SK-N-SH treated with all-trans-retinoic acid at 6 μM for 48 hours (cell line): ENCODE results near the gene COL6A6.

Experiments
- ATAC-seq: fragments of 200-7000 bp; cut with Tn5 transposase; 3 replicates; pipeline ENCODE4 v1.9.1; 2020; ENCODE audit warnings: mild to moderate bottlenecking, moderate library complexity
- BACH2 ChIP-seq: fragments of 250-450 bp; sonication (Bioruptor Pico); IDR thresholded peaks from 2 replicates; pipeline ENCODE4 v1.9.0; 2021; ENCODE audit warnings: mild to moderate bottlenecking, borderline replicate concordance
- CSDC2 ChIP-seq: fragments of 250-450 bp; sonication (Bioruptor Pico); IDR thresholded peaks from 2 replicates; pipeline ENCODE4 v1.5.0; 2020; ENCODE audit warnings: mild to moderate bottlenecking, moderate library complexity
- ESRRG ChIP-seq: fragments of 250-450 bp; sonication (Bioruptor Pico); IDR thresholded peaks from 2 replicates; pipeline ENCODE4 v1.6.1; 2021; ENCODE audit warnings: mild to moderate bottlenecking
- GLIS3 ChIP-seq: fragments of 250-450 bp; sonication (Bioruptor Pico); IDR thresholded peaks from 2 replicates; pipeline ENCODE4 v1.5.0; 2020; ENCODE audit warnings: mild to moderate bottlenecking, moderate library complexity
- ISL1 ChIP-seq: fragments of 250-450 bp; sonication (Bioruptor Pico); IDR thresholded peaks from 2 replicates; pipeline ENCODE4 v2.1.2; 2022; ENCODE audit warnings: mild to moderate bottlenecking, moderate library complexity
- OSR1 ChIP-seq: fragments of 250-450 bp; sonication (Bioruptor Pico); IDR thresholded peaks from 2 replicates; pipeline ENCODE4 v1.8.0; 2022; ENCODE audit warnings: moderate library complexity, mild to moderate bottlenecking, inconsistent platforms
- PPARA ChIP-seq: fragments of 250-450 bp; sonication (Bioruptor Pico); IDR thresholded peaks from 2 replicates; pipeline ENCODE4 v1.5.0; 2020; ENCODE audit warnings: mild to moderate bottlenecking, borderline replicate concordance
- RARB ChIP-seq: fragments of 250-450 bp; sonication (Bioruptor Pico); IDR thresholded peaks from 2 replicates; pipeline ENCODE4 v1.8.0; 2021; ENCODE audit warnings: mild to moderate bottlenecking, moderate library complexity
- SNAI2 ChIP-seq: fragments of 250-450 bp; sonication (Bioruptor Pico); IDR thresholded peaks from 2 replicates; pipeline ENCODE4 v1.5.0; 2020; ENCODE audit warnings: mild to moderate bottlenecking, moderate library complexity
- TCF4 ChIP-seq: fragments of 250-450 bp; sonication (Bioruptor Pico); IDR thresholded peaks from 2 replicates; pipeline ENCODE4 v1.8.0; 2021; ENCODE audit warnings: mild to moderate bottlenecking, moderate library complexity, borderline replicate concordance
- TOX ChIP-seq: fragments of 250-450 bp; sonication (Bioruptor Pico); IDR thresholded peaks from 2 replicates; pipeline ENCODE4 v1.8.0; 2021; ENCODE audit warnings: mild to moderate bottlenecking, moderate library complexity, borderline replicate concordance
- ZFP3 ChIP-seq: fragments of 250-450 bp; sonication (Bioruptor Pico); IDR thresholded peaks from 2 replicates; pipeline ENCODE4 v1.5.0; 2020; ENCODE audit warnings: mild to moderate bottlenecking, moderate library complexity
- ZFP30 ChIP-seq: fragments of 450-650 bp; formaldehyde crosslinking; IDR thresholded peaks from 2 replicates; pipeline ENCODE4 v1.5.0; 2022; ENCODE audit warnings: mild to moderate bottlenecking, moderate library complexity
- ZNF565 ChIP-seq: fragments of 450-650 bp; formaldehyde crosslinking; conservative IDR thresholded peaks from 2 replicates; pipeline ENCODE4 v1.5.0; 2020; ENCODE audit warnings: low read depth, mild to moderate bottlenecking, moderate library complexity
- ZNF70 ChIP-seq: fragments of 450-650 bp; formaldehyde crosslinking; IDR thresholded peaks from 2 replicates; pipeline ENCODE4 v1.5.0; 2020; ENCODE audit warnings: mild to moderate bottlenecking, moderate library complexity
- ZNF8 ChIP-seq: fragments of 450-650 bp; formaldehyde crosslinking; IDR thresholded peaks from 2 replicates; pipeline ENCODE4 v1.5.0; 2020; ENCODE audit warnings: mild to moderate bottlenecking, moderate library complexity
- TF ChIP-seq, protein P1 (sequence below): fragments of 250-450 bp; sonication (Bioruptor Pico); IDR thresholded peaks from 2 replicates; pipeline ENCODE4 v1.5.1; 2020; ENCODE audit warnings: low read depth, mild to moderate bottlenecking, moderate library complexity
- TF ChIP-seq, protein P2 (sequence below): fragments of 250-450 bp; sonication (Bioruptor Pico); IDR thresholded peaks from 2 replicates; pipeline ENCODE4 v1.5.1; 2021; ENCODE audit warnings: mild to moderate bottlenecking, moderate library complexity
- TF ChIP-seq, protein P3 (sequence below): fragments of 250-450 bp; sonication (Bioruptor Pico); IDR thresholded peaks from 2 replicates; pipeline ENCODE4 v1.8.0; 2021; ENCODE audit warnings: low read depth, mild to moderate bottlenecking, moderate library complexity, borderline replicate concordance
- TF ChIP-seq, protein P4 (sequence below): fragments of 250-450 bp; sonication (Bioruptor Pico); IDR thresholded peaks from 2 replicates; pipeline ENCODE4 v1.5.0; 2020; ENCODE audit warnings: mild to moderate bottlenecking, moderate library complexity
- TF ChIP-seq, protein P5 (sequence below): fragments of 250-450 bp; sonication (Bioruptor Pico); IDR thresholded peaks from 2 replicates; pipeline ENCODE4 v1.8.0; 2020; ENCODE audit warnings: mild to moderate bottlenecking, moderate library complexity, borderline replicate concordance

COL6A6 gene

DNA sequence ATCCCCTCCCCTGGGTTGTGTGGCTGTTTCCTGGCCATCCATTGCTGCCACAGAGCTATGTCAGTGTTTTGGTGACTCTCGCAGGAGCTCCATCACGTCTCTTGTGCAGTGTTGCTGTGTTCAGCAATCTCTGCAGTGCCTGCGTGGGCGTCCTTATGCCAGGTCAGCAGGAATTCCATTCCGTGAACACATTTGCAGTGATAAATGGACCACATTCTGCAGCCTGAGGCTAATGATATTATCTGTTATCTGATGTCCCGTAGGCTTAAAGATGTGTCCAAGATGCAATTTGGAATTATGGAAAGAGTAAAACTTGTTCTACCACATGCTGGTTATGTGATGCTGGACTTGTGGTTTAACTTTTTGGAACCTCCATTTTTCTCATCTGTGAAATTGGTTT lies 25.5 kb upstream of the COL6A6 start:
- no peak for TF ChIP-seq ISL1
- TF ChIP-seq ZNF8 (CRISPR knock-in tag): no peak
- TF ChIP-seq, protein P1, sequence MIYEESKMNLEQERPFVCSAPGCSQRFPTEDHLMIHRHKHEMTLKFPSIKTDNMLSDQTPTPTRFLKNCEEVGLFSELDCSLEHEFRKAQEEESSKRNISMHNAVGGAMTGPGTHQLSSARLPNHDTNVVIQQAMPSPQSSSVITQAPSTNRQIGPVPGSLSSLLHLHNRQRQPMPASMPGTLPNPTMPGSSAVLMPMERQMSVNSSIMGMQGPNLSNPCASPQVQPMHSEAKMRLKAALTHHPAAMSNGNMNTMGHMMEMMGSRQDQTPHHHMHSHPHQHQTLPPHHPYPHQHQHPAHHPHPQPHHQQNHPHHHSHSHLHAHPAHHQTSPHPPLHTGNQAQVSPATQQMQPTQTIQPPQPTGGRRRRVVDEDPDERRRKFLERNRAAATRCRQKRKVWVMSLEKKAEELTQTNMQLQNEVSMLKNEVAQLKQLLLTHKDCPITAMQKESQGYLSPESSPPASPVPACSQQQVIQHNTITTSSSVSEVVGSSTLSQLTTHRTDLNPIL: no peak
- TF ChIP-seq, protein P2, sequence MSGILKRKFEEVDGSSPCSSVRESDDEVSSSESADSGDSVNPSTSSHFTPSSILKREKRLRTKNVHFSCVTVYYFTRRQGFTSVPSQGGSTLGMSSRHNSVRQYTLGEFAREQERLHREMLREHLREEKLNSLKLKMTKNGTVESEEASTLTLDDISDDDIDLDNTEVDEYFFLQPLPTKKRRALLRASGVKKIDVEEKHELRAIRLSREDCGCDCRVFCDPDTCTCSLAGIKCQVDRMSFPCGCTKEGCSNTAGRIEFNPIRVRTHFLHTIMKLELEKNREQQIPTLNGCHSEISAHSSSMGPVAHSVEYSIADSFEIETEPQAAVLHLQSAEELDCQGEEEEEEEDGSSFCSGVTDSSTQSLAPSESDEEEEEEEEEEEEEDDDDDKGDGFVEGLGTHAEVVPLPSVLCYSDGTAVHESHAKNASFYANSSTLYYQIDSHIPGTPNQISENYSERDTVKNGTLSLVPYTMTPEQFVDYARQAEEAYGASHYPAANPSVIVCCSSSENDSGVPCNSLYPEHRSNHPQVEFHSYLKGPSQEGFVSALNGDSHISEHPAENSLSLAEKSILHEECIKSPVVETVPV (CRISPR knock-in tag): no peak
- TF ChIP-seq ZNF70 (CRISPR knock-in tag): no peak
- no peak for TF ChIP-seq PPARA (CRISPR knock-in tag)
- TF ChIP-seq GLIS3: no peak
- TF ChIP-seq, all 23 proteins: peak for 0
- no peak for ATAC-seq

DNA sequence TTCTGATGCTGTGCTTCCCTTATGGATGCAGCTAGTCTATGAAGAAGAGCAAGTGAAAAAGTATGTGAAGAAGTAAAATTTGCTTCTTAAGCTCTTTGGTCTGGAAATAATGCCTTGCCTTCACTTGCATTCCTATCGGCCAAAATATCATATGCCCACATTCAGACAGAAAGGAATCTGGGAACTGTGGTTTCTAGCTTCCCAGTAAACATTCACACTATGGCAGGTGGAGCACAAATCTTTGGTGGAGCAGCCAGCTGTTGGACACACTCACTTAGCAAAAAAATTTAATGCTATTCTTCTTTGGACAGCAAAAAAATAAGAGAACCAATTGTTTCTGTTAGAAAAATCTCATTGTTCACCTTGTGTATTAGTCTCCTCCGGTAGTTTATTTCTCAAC lies 12.3 kb upstream of the COL6A6 start:
- no peak for ATAC-seq
- TF ChIP-seq ZNF70 (CRISPR knock-in tag): no peak
- TF ChIP-seq, protein P1: no peak
- TF ChIP-seq, protein P3, sequence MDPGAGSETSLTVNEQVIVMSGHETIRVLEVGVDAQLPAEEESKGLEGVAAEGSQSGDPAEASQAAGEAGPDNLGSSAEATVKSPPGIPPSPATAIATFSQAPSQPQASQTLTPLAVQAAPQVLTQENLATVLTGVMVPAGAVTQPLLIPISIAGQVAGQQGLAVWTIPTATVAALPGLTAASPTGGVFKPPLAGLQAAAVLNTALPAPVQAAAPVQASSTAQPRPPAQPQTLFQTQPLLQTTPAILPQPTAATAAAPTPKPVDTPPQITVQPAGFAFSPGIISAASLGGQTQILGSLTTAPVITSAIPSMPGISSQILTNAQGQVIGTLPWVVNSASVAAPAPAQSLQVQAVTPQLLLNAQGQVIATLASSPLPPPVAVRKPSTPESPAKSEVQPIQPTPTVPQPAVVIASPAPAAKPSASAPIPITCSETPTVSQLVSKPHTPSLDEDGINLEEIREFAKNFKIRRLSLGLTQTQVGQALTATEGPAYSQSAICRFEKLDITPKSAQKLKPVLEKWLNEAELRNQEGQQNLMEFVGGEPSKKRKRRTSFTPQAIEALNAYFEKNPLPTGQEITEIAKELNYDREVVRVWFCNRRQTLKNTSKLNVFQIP (CRISPR knock-in tag): no peak
- TF ChIP-seq ZFP30 (CRISPR knock-in tag): no peak
- TF ChIP-seq TOX (CRISPR knock-in tag): no peak
- TF ChIP-seq RARB (CRISPR knock-in tag): no peak
- no peak for TF ChIP-seq ZFP3 (CRISPR knock-in tag)
- no peak for TF ChIP-seq TCF4
- TF ChIP-seq, protein P2 (CRISPR knock-in tag): no peak
- TF ChIP-seq, protein P4, sequence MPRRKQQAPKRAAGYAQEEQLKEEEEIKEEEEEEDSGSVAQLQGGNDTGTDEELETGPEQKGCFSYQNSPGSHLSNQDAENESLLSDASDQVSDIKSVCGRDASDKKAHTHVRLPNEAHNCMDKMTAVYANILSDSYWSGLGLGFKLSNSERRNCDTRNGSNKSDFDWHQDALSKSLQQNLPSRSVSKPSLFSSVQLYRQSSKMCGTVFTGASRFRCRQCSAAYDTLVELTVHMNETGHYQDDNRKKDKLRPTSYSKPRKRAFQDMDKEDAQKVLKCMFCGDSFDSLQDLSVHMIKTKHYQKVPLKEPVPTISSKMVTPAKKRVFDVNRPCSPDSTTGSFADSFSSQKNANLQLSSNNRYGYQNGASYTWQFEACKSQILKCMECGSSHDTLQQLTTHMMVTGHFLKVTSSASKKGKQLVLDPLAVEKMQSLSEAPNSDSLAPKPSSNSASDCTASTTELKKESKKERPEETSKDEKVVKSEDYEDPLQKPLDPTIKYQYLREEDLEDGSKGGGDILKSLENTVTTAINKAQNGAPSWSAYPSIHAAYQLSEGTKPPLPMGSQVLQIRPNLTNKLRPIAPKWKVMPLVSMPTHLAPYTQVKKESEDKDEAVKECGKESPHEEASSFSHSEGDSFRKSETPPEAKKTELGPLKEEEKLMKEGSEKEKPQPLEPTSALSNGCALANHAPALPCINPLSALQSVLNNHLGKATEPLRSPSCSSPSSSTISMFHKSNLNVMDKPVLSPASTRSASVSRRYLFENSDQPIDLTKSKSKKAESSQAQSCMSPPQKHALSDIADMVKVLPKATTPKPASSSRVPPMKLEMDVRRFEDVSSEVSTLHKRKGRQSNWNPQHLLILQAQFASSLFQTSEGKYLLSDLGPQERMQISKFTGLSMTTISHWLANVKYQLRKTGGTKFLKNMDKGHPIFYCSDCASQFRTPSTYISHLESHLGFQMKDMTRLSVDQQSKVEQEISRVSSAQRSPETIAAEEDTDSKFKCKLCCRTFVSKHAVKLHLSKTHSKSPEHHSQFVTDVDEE (CRISPR knock-in tag): no peak
- no peak for TF ChIP-seq OSR1 (CRISPR knock-in tag)
- TF ChIP-seq CSDC2 (CRISPR knock-in tag): no peak
- TF ChIP-seq PPARA (CRISPR knock-in tag): no peak
- no peak for TF ChIP-seq ZNF565 (CRISPR knock-in tag)

DNA sequence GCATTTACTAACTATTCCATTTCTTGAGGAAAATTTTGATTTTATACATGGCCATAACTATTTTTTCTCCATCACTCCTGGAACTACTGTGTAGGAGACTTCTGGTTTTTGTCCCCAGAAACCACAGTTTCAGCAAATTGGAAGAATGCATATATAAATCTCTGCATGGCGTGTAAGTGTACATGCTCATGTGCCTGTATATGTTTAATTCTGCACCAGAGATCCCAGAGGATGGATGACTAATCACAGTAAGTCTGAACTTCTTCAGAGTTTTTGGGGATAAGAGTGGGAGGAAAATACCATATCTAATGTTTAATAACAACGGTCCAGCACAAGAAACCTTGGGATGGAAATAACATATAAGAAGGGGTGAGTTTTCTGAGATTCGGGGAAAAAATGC lies 10.9 kb upstream of the COL6A6 start:
- ATAC-seq: no peak
- TF ChIP-seq, protein P5, sequence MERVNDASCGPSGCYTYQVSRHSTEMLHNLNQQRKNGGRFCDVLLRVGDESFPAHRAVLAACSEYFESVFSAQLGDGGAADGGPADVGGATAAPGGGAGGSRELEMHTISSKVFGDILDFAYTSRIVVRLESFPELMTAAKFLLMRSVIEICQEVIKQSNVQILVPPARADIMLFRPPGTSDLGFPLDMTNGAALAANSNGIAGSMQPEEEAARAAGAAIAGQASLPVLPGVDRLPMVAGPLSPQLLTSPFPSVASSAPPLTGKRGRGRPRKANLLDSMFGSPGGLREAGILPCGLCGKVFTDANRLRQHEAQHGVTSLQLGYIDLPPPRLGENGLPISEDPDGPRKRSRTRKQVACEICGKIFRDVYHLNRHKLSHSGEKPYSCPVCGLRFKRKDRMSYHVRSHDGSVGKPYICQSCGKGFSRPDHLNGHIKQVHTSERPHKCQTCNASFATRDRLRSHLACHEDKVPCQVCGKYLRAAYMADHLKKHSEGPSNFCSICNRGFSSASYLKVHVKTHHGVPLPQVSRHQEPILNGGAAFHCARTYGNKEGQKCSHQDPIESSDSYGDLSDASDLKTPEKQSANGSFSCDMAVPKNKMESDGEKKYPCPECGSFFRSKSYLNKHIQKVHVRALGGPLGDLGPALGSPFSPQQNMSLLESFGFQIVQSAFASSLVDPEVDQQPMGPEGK (CRISPR knock-in tag): no peak
- TF ChIP-seq SNAI2 (CRISPR knock-in tag) (no peak), OSR1 (CRISPR knock-in tag) (no peak), ZNF565 (CRISPR knock-in tag) (no peak), CSDC2 (CRISPR knock-in tag) (no peak), BACH2 (CRISPR knock-in tag) (no peak), GLIS3 (no peak), ZNF8 (CRISPR knock-in tag) (no peak), TCF4 (no peak), RARB (CRISPR knock-in tag) (no peak), ESRRG (CRISPR knock-in tag) (no peak)
- TF ChIP-seq, protein P4 (CRISPR knock-in tag): no peak
- TF ChIP-seq, protein P1: no peak
